Measurements from ENCODE around the gene DCAF8. TPM values are rescaled to one million over a fixed set of nuclear protein-coding genes. Genes with fewer than 3 reads are reported as not detected.

The DCAF8 gene
- total and polyA plus RNA-seq, 2 donors (not counting 1 experiment from before 2014, with no cell fraction given), result 194 to 266 TPM

DNA sequence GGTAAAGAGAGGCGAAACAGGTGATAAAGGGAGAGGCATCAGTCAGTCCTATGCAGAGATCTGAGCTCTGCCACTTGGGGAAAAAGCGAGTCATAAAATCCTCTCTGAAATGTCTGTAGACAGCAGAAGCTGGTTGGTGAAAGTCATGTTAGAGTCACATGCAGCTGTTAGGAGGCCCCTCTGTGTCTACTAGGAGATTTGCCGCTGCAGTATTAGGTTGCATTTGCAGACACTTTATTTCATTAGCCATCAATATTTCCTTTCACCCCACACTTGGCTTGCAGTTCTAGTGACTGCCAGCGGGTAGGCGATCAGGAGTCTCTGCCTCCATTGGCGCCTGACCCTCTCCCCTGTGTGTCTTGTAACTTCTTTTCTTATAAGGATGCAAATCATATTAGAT lies 94.8 kb downstream of the DCAF8 start:
- ATAC-seq (ENCODE audit: low read depth), result no peak

DNA sequence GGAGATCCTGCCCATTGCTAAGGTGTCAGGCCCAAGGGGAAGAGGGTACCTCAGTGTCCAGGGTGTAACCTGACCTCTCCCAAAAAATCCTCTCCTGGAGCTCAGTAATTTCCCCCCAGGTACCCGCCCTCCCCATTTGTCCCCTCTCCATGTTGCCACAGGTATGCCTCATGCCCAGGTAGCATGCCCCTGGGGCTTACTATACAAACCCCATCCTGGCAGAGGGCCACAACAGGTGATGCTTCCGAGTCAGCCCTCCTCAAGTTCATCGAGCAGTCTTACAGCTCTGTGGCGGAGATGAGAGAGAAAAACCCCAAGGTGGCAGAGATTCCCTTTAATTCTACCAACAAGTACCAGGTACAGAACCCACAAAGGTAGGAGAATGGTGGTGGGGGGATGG lies 95.3 kb downstream of the DCAF8 start:
- 100% methylated on average over 2 of the region's 4 CpGs for WGBS (ENCODE audit: insufficient coverage)
- DNase-seq (no peak), ATAC-seq (ENCODE audit: low read depth) (no peak)
- TF ChIP-seq EZH2 (IDR thresholded peaks at IDR 0.05; ENCODE audit: borderline replicate concordance, insufficient read depth, low read depth, low read length, poor library complexity, severe bottlenecking), result no peak
- TF ChIP-seq, protein P1, sequence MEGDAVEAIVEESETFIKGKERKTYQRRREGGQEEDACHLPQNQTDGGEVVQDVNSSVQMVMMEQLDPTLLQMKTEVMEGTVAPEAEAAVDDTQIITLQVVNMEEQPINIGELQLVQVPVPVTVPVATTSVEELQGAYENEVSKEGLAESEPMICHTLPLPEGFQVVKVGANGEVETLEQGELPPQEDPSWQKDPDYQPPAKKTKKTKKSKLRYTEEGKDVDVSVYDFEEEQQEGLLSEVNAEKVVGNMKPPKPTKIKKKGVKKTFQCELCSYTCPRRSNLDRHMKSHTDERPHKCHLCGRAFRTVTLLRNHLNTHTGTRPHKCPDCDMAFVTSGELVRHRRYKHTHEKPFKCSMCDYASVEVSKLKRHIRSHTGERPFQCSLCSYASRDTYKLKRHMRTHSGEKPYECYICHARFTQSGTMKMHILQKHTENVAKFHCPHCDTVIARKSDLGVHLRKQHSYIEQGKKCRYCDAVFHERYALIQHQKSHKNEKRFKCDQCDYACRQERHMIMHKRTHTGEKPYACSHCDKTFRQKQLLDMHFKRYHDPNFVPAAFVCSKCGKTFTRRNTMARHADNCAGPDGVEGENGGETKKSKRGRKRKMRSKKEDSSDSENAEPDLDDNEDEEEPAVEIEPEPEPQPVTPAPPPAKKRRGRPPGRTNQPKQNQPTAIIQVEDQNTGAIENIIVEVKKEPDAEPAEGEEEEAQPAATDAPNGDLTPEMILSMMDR (IDR thresholded peaks at IDR 0.05), result no peak
- Mint-ChIP-seq H3K9me3 (ENCODE audit: insufficient read depth) (no peaks in the 10 kb centered on the region), H3K4me1 (peaks cover 15% of the 10 kb centered on the region), H3K27ac (no peak overlapping the region), H3K4me3 (no peak overlapping the region), H3K27me3 (peaks cover 2% of the 10 kb centered on the region)
- Histone ChIP-seq H3K27me3 (replicated peaks in 1 of 4; ENCODE audit: control extremely low read depth in 1 of 4, control insufficient read depth in 3 of 4, insufficient read depth in 4 of 4, low read length in 3 of 4) (no peaks in the 10 kb centered on the region), H3K4me3 (ENCODE audit: control extremely low read depth in 1 of 5, extremely low read depth in 1 of 5, insufficient read depth in 1 of 5, low read depth in 2 of 5, low read length in 4 of 5) (no peak overlapping the region), H3K36me3 (replicated peaks in 1 of 2; ENCODE audit: control extremely low read depth in 1 of 2, control insufficient read depth in 1 of 2, extremely low read depth in 1 of 2, insufficient read depth in 2 of 2, low read length in 1 of 2) (no peaks in the 10 kb centered on the region), H3K27ac (ENCODE audit: low read length in 2 of 2) (no peak overlapping the region), H3K79me2 (ENCODE audit: control insufficient read depth, insufficient read depth, low read length) (no peaks in the 10 kb centered on the region), H2AFZ (ENCODE audit: insufficient read depth, low read depth, low read length, poor library complexity, severe bottlenecking) (no peak overlapping the region), H3K4me2 (replicated peaks; ENCODE audit: low read depth, low read length, poor library complexity, severe bottlenecking) (no peak overlapping the region), H3K4me1 (ENCODE audit: control insufficient read depth in 2 of 2, insufficient read depth in 2 of 2, low read length in 2 of 2) (peaks cover 9 to 14% of the 10 kb centered on the region in 2 donors), H3K9me3 (ENCODE audit: control extremely low read depth in 1 of 3, control insufficient read depth in 2 of 3, insufficient read depth in 1 of 3, low read length in 2 of 3) (no peaks in the 10 kb centered on the region), H3K9ac (ENCODE audit: low read length) (no peak overlapping the region), H4K20me1 (ENCODE audit: control insufficient read depth, insufficient read depth, low read length, poor library complexity, severe bottlenecking) (no peaks in the 10 kb centered on the region)
- intact Hi-C loops (cut with micrococcal nuclease), result no loop called here
- ChIA-PET POLR2A (no interaction called here), CTCF (interaction anchor here (0.6 kb wide), 1 partner anchor 118 kb away, joined by 4 read pairs; the partner anchor contains the start of gene PEX19)

More for the DNA sequence above, 94.8 kb downstream of the DCAF8 start:
- Histone ChIP-seq H3K4me3 (ENCODE audit: control extremely low read depth in 1 of 5, extremely low read depth in 1 of 5, insufficient read depth in 1 of 5, low read depth in 2 of 5, low read length in 4 of 5) (no peak overlapping the region), H2AFZ (ENCODE audit: insufficient read depth, low read depth, low read length, poor library complexity, severe bottlenecking) (no peak overlapping the region), H3K79me2 (ENCODE audit: control insufficient read depth, insufficient read depth, low read length) (no peaks in the 10 kb centered on the region), H3K9ac (ENCODE audit: low read length) (no peak overlapping the region), H3K27ac (ENCODE audit: low read length in 2 of 2) (no peak overlapping the region), H3K36me3 (replicated peaks in 1 of 2; ENCODE audit: control extremely low read depth in 1 of 2, control insufficient read depth in 1 of 2, extremely low read depth in 1 of 2, insufficient read depth in 2 of 2, low read length in 1 of 2) (no peaks in the 10 kb centered on the region), H3K27me3 (replicated peaks in 1 of 4; ENCODE audit: control extremely low read depth in 1 of 4, control insufficient read depth in 3 of 4, insufficient read depth in 4 of 4, low read length in 3 of 4) (no peaks in the 10 kb centered on the region), H3K4me2 (replicated peaks; ENCODE audit: low read depth, low read length, poor library complexity, severe bottlenecking) (no peak overlapping the region), H4K20me1 (ENCODE audit: control insufficient read depth, insufficient read depth, low read length, poor library complexity, severe bottlenecking) (no peaks in the 10 kb centered on the region), H3K9me3 (ENCODE audit: control extremely low read depth in 1 of 3, control insufficient read depth in 2 of 3, insufficient read depth in 1 of 3, low read length in 2 of 3) (no peaks in the 10 kb centered on the region), H3K4me1 (ENCODE audit: control insufficient read depth in 2 of 2, insufficient read depth in 2 of 2, low read length in 2 of 2) (peaks cover 9 to 14% of the 10 kb centered on the region in 2 donors)
- Mint-ChIP-seq H3K27ac (no peak overlapping the region), H3K4me3 (no peak overlapping the region), H3K9me3 (ENCODE audit: insufficient read depth) (no peaks in the 10 kb centered on the region), H3K4me1 (peaks cover 15% of the 10 kb centered on the region), H3K27me3 (peaks cover 4% of the 10 kb centered on the region)
- TF ChIP-seq, protein P1 (IDR thresholded peaks at IDR 0.05), result no peak
- POLR2A ChIA-PET, result no interaction called here
- intact Hi-C loops (cut with micrococcal nuclease), result no loop called here
- CTCF ChIA-PET, result interaction anchor here (0.6 kb wide), 1 partner anchor 117 kb away, joined by 4 read pairs; the partner anchor contains the start of gene PEX19
- WGBS (ENCODE audit: insufficient coverage), result 96% methylated on average over 2 of the region's 6 CpGs
- no peak for DNase-seq
